NB4 (cell line): ENCODE measurements around the gene ITGA1.

Source experiments
- POLR2A ChIP-seq: IDR thresholded peaks from 2 replicates; pipeline ENCODE4 v1.6.1; 2011; ENCODE audit warnings: mild to moderate bottlenecking; ENCODE audit not compliant: insufficient read length; ENCODE audit errors: extremely low read depth
- TF ChIP-seq, protein P1 (sequence below): IDR thresholded peaks from one replicate; pipeline ENCODE4 v1.5.1; 2012; ENCODE audit warnings: low read depth, low read length
- TF ChIP-seq, protein P2 (sequence below): IDR thresholded peaks from 2 replicates; pipeline ENCODE4 v1.6.1; 2011; ENCODE audit warnings: low read depth, low read length

- TF ChIP-seq POLR2A = no peak
- TF ChIP-seq, protein P1, sequence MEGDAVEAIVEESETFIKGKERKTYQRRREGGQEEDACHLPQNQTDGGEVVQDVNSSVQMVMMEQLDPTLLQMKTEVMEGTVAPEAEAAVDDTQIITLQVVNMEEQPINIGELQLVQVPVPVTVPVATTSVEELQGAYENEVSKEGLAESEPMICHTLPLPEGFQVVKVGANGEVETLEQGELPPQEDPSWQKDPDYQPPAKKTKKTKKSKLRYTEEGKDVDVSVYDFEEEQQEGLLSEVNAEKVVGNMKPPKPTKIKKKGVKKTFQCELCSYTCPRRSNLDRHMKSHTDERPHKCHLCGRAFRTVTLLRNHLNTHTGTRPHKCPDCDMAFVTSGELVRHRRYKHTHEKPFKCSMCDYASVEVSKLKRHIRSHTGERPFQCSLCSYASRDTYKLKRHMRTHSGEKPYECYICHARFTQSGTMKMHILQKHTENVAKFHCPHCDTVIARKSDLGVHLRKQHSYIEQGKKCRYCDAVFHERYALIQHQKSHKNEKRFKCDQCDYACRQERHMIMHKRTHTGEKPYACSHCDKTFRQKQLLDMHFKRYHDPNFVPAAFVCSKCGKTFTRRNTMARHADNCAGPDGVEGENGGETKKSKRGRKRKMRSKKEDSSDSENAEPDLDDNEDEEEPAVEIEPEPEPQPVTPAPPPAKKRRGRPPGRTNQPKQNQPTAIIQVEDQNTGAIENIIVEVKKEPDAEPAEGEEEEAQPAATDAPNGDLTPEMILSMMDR = no peak
- TF ChIP-seq, protein P2, sequence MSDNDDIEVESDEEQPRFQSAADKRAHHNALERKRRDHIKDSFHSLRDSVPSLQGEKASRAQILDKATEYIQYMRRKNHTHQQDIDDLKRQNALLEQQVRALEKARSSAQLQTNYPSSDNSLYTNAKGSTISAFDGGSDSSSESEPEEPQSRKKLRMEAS = no peak
These were observed 3.6 kb downstream of the ITGA1 start for GRCh38 chr5:52791366-52791765.
